ENCODE data around the gene ANKRD17. TPM values are rescaled to one million over a fixed set of nuclear protein-coding genes. Genes with fewer than 3 reads are reported as not detected.

The ANKRD17 gene
- total RNA-seq, 1 experiment from 2014 or later: 66.8 TPM

DNA sequence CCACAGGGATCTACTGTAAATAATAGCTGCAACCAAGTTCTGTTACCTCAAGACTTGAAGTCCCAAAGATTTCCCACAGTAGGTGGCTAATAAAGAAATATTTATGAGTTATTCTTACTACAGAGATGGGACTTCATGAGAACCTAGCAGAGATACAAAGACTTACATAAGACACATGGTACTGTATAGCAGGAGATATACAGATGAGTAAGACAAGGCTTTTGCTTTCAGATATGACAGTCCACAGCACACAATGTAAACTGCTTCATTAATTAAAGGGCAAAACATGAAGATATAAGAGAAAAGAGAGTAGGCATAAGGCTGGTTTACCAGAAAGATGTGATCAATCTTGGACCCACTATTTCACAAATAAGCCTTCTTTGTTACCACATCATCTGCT is 6.6 kb downstream of the ANKRD17 start:
- no peak for DNase-seq
- intact Hi-C loops (cut with micrococcal nuclease; ENCODE audit: unreplicated experiment): no loop called here
- Mint-ChIP-seq H3K4me1 (ENCODE audit: low read depth, unreplicated experiment) (peaks cover 7% of the 10 kb centered on the region), H3K4me3 (ENCODE audit: unreplicated experiment) (no peak overlapping the region), H3K27me3 (ENCODE audit: insufficient read depth, unreplicated experiment) (no peaks in the 10 kb centered on the region), H3K36me3 (ENCODE audit: insufficient read depth, unreplicated experiment) (peaks cover 46% of the 10 kb centered on the region), H3K27ac (ENCODE audit: unreplicated experiment) (no peak overlapping the region), H3K9me3 (ENCODE audit: unreplicated experiment) (no peaks in the 10 kb centered on the region)
- H3K4me1 ChIP-seq: peaks cover 5% of the 10 kb centered on the region; the same call in 1 of the 2 replicates
- no TSS peak for BruUV-seq (replicated peaks)
- H3K9me3 ChIP-seq: no peaks in the 10 kb centered on the region
- no peak overlapping the region for H3K4me3 ChIP-seq (ENCODE audit: low read depth, low read length)
- H3K27me3 ChIP-seq (replicated peaks; ENCODE audit: control insufficient read depth, insufficient read depth, low read length): no peaks in the 10 kb centered on the region
- TF ChIP-seq, protein P1, sequence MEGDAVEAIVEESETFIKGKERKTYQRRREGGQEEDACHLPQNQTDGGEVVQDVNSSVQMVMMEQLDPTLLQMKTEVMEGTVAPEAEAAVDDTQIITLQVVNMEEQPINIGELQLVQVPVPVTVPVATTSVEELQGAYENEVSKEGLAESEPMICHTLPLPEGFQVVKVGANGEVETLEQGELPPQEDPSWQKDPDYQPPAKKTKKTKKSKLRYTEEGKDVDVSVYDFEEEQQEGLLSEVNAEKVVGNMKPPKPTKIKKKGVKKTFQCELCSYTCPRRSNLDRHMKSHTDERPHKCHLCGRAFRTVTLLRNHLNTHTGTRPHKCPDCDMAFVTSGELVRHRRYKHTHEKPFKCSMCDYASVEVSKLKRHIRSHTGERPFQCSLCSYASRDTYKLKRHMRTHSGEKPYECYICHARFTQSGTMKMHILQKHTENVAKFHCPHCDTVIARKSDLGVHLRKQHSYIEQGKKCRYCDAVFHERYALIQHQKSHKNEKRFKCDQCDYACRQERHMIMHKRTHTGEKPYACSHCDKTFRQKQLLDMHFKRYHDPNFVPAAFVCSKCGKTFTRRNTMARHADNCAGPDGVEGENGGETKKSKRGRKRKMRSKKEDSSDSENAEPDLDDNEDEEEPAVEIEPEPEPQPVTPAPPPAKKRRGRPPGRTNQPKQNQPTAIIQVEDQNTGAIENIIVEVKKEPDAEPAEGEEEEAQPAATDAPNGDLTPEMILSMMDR (IDR thresholded peaks at IDR 0.05; ENCODE audit: insufficient read depth in 1 of 2, low read depth in 1 of 2, low read length in 1 of 2, severe bottlenecking in 1 of 2, unreplicated experiment in 1 of 2): no peak
- ChIA-PET POLR2A (no interaction called here), CTCF (no interaction called here)
- no peaks in the 10 kb centered on the region for H3K36me3 ChIP-seq (ENCODE audit: control insufficient read depth, insufficient read depth, low read length)

DNA sequence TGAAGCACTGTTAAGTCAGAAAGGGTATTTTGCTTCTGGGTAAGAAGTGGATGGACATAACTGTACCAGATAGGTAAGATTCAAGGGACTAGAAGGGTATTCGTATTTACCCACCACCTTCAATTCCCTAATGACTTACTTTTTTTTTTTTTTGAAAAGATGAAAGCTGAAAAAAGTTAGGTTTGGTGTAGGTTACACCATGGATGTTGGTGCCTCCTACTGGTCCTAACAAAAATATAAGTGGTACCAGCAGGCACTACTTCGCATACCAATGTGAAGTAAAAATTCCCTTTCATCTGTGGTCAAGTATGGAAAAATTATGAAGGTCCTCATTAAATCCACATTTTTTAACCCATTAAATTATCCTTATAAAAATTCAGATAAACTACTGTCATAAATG is 7.2 kb downstream of the ANKRD17 start:
- H3K4me3 Mint-ChIP-seq (ENCODE audit: unreplicated experiment): no peak overlapping the region
- Histone ChIP-seq H3K9me3 (no peaks in the 10 kb centered on the region), H3K4me3 (ENCODE audit: low read depth, low read length) (no peak overlapping the region), H3K36me3 (ENCODE audit: control insufficient read depth, insufficient read depth, low read length) (no peaks in the 10 kb centered on the region), H3K27me3 (replicated peaks; ENCODE audit: control insufficient read depth, insufficient read depth, low read length) (no peaks in the 10 kb centered on the region), H3K4me1 (no peaks in the 10 kb centered on the region)
- H3K27me3 Mint-ChIP-seq (ENCODE audit: insufficient read depth, unreplicated experiment): no peaks in the 10 kb centered on the region
- no peak for DNase-seq
- peaks cover 7% of the 10 kb centered on the region for H3K4me1 Mint-ChIP-seq (ENCODE audit: low read depth, unreplicated experiment)
- H3K9me3 Mint-ChIP-seq (ENCODE audit: unreplicated experiment): no peaks in the 10 kb centered on the region
- H3K36me3 Mint-ChIP-seq (ENCODE audit: insufficient read depth, unreplicated experiment): peaks cover 42% of the 10 kb centered on the region
- ChIA-PET CTCF (no interaction called here), POLR2A (no interaction called here)
- intact Hi-C loops (cut with micrococcal nuclease; ENCODE audit: unreplicated experiment): no loop called here
- TF ChIP-seq, protein P1 (IDR thresholded peaks at IDR 0.05; ENCODE audit: insufficient read depth in 1 of 2, low read depth in 1 of 2, low read length in 1 of 2, severe bottlenecking in 1 of 2, unreplicated experiment in 1 of 2): peak in 1 of 2 experiments; percentile 1
- BruUV-seq (replicated peaks): no TSS peak
- no peak overlapping the region for H3K27ac Mint-ChIP-seq (ENCODE audit: unreplicated experiment)

DNA sequence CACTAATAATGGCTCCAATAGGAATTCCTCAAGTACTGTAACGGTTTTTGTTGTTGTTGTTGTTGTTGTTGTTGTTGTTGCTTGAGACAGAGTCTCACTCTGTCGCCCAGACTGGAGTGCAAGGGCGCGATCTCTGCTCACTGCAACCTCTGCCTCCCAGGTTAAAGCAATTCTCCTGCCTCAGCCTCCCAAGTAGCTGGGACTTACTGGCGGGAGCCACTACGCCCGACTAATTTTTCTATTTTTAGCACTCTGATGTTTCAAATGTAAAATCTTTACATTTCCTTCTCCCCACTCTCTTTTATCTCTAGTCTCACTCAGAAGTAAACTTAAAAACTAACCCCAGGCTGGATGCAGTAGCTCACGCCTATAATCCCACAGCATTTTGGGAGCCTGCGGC is 8.0 kb downstream of the ANKRD17 start:
- H3K9me3 ChIP-seq: no peaks in the 10 kb centered on the region
- H3K27me3 Mint-ChIP-seq (ENCODE audit: insufficient read depth, unreplicated experiment): no peaks in the 10 kb centered on the region
- POLR2A ChIA-PET: no interaction called here
- no peak for DNase-seq
- no peak overlapping the region for H3K4me3 ChIP-seq (ENCODE audit: low read depth, low read length)
- H3K4me1 Mint-ChIP-seq (ENCODE audit: low read depth, unreplicated experiment): peaks cover 7% of the 10 kb centered on the region
- BruUV-seq (replicated peaks): no TSS peak
- CTCF ChIA-PET: no interaction called here
- H3K4me1 ChIP-seq: no peaks in the 10 kb centered on the region
- no peaks in the 10 kb centered on the region for H3K36me3 ChIP-seq (ENCODE audit: control insufficient read depth, insufficient read depth, low read length)
- H3K4me3 Mint-ChIP-seq (ENCODE audit: unreplicated experiment): no peak overlapping the region
- H3K9me3 Mint-ChIP-seq (ENCODE audit: unreplicated experiment): no peaks in the 10 kb centered on the region
- no peaks in the 10 kb centered on the region for H3K27me3 ChIP-seq (replicated peaks; ENCODE audit: control insufficient read depth, insufficient read depth, low read length)
- H3K27ac Mint-ChIP-seq (ENCODE audit: unreplicated experiment): no peak overlapping the region
- peaks cover 50% of the 10 kb centered on the region for H3K36me3 Mint-ChIP-seq (ENCODE audit: insufficient read depth, unreplicated experiment)
- intact Hi-C loops (cut with micrococcal nuclease; ENCODE audit: unreplicated experiment): no loop called here
- TF ChIP-seq, protein P1 (IDR thresholded peaks at IDR 0.05; ENCODE audit: insufficient read depth in 1 of 2, low read depth in 1 of 2, low read length in 1 of 2, severe bottlenecking in 1 of 2, unreplicated experiment in 1 of 2): no peak

All from Caco-2 (cell line).